HG03025 (cell line): Measurements from ENCODE around the gene MS4A3.
"Not testable (repeated sequence)": the region's sequence is repeated elsewhere in the genome, so short reads cannot be mapped to it uniquely, and the experiment has no call there.

Source experiments
- ATAC-seq: cut with Tn5 transposase; IDR thresholded peaks from one replicate; pipeline ENCODE4 v1.9.1; 2021; ENCODE audit warnings: mild to moderate bottlenecking, moderate library complexity; ENCODE audit not compliant: unreplicated experiment, low FRiP score

The MS4A3 gene, protein sequence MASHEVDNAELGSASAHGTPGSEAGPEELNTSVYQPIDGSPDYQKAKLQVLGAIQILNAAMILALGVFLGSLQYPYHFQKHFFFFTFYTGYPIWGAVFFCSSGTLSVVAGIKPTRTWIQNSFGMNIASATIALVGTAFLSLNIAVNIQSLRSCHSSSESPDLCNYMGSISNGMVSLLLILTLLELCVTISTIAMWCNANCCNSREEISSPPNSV

DNA sequence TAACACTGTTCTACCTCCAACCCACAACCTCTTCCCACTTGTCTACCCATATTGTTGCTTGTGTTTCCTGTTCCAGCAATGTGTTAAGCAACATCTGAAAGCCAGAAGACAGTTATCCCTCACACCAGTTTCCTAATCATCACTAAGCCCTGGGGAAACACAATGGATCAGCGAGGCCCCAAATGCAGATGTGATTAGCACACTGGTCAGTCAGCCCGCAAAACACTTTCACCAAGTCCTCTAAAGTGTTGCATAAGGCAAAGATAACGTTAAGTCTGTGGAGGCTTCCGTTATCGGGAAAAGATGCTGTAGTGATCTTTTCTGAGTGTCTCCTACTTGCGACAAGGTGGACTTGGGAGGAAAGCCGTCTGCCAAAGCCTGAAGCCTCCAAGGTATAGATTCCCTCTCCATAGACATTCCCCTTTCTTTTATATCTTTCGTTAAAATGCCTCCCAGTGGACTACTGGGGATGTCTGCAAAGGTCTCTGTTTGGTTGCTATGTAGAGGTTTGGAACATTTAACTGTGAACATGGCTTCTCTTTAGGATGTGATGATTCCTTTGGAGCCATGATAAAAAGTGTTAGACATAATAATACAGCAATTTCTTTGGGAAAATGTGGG lies at the start of gene MS4A3:
TSS of gene MS4A3 (plus strand) at position 317 of the 621 bp plus-strand sequence. CDS start 4,496 bp downstream, outside the sequence.
- no peak for ATAC-seq

GRCh38 chr11:60016881-60017280 lies 39.6 kb upstream of the MS4A3 start, which contains the start of gene OOSP4B:
Gene OOSP4B (plus strand): TSS chr11:60017181.
- ATAC-seq = no peak

GRCh38 chr11:60018058-60018457 lies 38.4 kb upstream of the MS4A3 start:
- no peak for ATAC-seq

- not testable (repeated sequence) for ATAC-seq
Observed at GRCh38 chr11:60020376-60020775, 36.1 kb upstream of the MS4A3 start.

DNA sequence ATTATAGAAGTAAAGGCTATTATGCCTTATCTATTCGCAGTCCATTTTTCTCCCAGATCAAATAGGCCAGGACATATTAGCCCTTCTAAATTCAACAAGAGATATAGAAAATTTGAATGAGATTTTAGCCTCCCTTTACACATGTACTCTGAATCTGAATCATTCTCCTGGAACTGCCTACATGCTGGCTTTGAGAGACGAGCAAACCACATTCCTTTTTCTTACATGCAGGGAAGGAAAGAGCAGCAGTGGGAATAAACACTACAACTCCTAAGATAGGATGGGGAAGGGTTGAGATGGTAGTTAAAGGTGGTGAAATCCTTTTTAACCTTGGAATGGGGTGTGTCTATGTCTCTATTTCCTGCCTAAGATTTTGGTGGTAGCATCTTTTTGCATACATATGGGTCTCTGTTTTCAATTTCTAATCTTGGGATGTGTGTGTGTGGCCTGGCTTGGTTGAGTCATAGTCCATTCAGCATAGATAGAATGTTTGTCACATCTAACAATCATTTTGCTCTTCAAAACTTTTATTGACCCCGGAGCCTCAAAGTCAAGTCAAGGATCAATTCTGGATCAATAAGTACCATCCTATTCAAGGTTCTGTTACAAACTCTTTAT lies 27.3 kb upstream of the MS4A3 start:
- ATAC-seq = no peak

DNA sequence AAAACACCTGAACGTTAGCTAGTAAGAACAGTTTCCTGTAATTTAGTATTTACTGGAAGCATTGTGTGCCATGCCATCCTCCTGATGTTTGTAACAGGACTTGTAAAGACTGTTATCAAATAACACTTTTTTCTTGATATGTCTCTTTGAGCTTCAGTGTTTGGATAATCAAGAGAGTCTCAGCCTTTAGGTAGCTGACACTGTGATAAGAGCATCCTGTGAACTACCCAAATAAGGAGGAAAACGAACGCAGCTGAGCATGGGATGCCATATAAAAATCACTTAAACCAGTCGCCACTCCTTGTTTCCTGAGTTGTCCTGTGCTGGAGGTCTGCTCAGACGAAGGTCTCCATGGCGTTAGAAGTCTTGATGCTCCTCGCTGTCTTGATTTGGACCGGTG lies 16.4 kb upstream of the MS4A3 start, which contains the start of gene OOSP2:
TSS of gene OOSP2 (plus strand) at position 301 of the 400 bp plus-strand sequence. CDS start at position 352, 51 bp downstream.
- no peak for ATAC-seq

DNA sequence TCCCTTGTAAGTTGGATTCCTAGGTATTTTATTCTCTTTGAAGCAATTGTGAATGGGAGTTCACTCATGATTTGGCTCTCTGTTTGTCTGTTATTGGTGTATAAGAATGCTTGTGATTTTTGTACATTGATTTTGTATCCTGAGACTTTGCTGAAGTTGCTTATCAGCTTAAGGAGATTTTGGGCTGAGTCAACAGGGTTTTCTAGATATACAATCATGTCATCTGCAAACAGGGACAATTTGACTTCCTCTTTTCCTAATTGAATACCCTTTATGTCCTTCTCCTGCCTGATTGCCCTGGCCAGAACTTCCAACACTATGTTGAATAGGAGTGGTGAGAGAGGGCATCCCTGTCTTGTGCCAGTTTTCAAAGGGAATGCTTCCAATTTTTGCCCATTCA lies 6.0 kb upstream of the MS4A3 start:
- not testable (repeated sequence) for ATAC-seq

- ATAC-seq = not testable (repeated sequence)
Observed at GRCh38 chr11:60050839-60051238, 5.6 kb upstream of the MS4A3 start.

GRCh38 chr11:60059052-60059451 lies 2.6 kb downstream of the MS4A3 start:
- ATAC-seq = no peak

- ATAC-seq = no peak
Observed at GRCh38 chr11:60059521-60060240, 3.2 kb downstream of the MS4A3 start.

- no peak for ATAC-seq
Observed at GRCh38 chr11:60064111-60064510, 7.6 kb downstream of the MS4A3 start.

- ATAC-seq = no peak
Observed at GRCh38 chr11:60065801-60066200, 9.3 kb downstream of the MS4A3 start.

DNA sequence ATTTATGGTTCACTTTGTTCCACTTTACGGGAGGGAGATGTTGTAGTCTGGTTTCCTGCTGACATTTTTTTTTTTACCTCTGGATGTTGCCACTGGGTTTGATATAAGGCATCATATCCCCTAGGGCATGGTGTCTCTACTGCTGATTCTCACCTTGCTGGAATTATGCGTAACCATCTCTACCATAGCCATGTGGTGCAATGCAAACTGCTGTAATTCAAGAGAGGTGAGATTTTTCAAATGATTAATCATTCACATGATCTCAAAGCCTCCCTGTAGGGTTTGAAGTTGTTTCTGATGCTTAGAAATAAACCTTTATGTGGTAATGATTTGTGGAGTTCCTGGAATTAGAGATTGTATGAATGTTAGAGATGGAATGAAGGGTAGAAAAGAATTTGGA lies 13.0 kb downstream of the MS4A3 start:
- no peak for ATAC-seq

- ATAC-seq = not testable (repeated sequence)
Observed at GRCh38 chr11:60071644-60072043, 15.2 kb downstream of the MS4A3 start.

- ATAC-seq = no peak
Observed at GRCh38 chr11:60077216-60077817, 20.9 kb downstream of the MS4A3 start.

- ATAC-seq = no peak
Observed at GRCh38 chr11:60077981-60078380, 21.5 kb downstream of the MS4A3 start.

- no peak for ATAC-seq
Observed at GRCh38 chr11:60078745-60079144, 22.3 kb downstream of the MS4A3 start.

- no peak for ATAC-seq
Observed at GRCh38 chr11:60080535-60080934, 24.1 kb downstream of the MS4A3 start.

DNA sequence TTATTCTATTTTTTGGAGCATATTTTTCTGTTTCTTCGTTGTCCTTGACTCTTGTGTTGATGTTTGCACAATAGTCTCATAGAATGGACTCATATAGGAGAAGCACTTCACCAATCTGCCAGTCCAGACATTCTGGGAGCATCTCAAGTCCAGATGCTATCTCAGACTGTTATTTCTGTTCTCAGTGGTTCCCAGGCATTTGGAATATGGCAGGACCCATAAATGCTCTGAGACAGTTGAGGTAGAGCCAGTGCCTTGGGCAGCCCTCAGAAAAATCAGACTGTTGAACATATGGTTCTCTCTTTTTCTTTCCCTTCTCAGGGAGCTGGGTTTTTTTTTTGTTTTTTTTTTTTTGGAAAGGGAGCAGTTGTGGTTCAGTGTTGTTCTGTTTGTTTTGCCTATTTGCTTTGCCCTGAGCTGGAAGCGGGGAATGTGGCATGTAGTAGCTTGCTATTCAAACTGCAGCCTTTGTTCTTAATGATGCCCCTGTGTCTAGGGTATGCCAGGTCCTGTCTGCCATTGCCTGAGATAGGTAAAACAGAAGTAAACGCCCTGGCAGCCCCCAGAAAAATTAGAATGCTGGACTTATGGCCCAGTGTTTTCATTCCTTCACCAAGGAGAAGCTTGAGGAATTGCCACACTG lies 28.3 kb downstream of the MS4A3 start:
- no peak for ATAC-seq

GRCh38 chr11:60085909-60086308 lies 29.4 kb downstream of the MS4A3 start:
- no peak for ATAC-seq
